ENCODE results near the gene PFKM.
"Not testable (repeated sequence)": the region's sequence is repeated elsewhere in the genome, so short reads cannot be mapped to it uniquely, and the experiment has no call there.

The PFKM gene

GRCh38 chr12:48111312-48111693, 7.9 kb upstream of the PFKM start:
- DNase-seq (ENCODE audit: low read depth in 2 of 2): not testable (repeated sequence)

GRCh38 chr12:48115957-48116356, 3.2 kb upstream of the PFKM start:
- no peak for DNase-seq (ENCODE audit: low read depth in 2 of 2)

- DNase-seq (ENCODE audit: low read depth in 2 of 2): no peak
These were observed 786 bp upstream of the PFKM start for GRCh38 chr12:48118284-48118871.

- no peak for DNase-seq (ENCODE audit: low read depth in 2 of 2)
These were observed 651 bp downstream of the PFKM start for GRCh38 chr12:48119834-48120195.

- no peak for DNase-seq (ENCODE audit: low read depth in 2 of 2)
These were observed 2.4 kb downstream of the PFKM start for GRCh38 chr12:48121522-48121921.

- DNase-seq (ENCODE audit: low read depth in 2 of 2): no peak
These were observed 3.1 kb downstream of the PFKM start for GRCh38 chr12:48122065-48122834.

GRCh38 chr12:48123169-48123568, 4.0 kb downstream of the PFKM start:
- no peak for DNase-seq (ENCODE audit: low read depth in 2 of 2)

GRCh38 chr12:48125542-48125941, 6.4 kb downstream of the PFKM start:
- not testable (repeated sequence) for DNase-seq (ENCODE audit: low read depth in 2 of 2)

GRCh38 chr12:48125985-48126384, 6.8 kb downstream of the PFKM start:
- no peak for DNase-seq (ENCODE audit: low read depth in 2 of 2)

- no peak for DNase-seq (ENCODE audit: low read depth in 2 of 2)
These were observed 7.9 kb downstream of the PFKM start for GRCh38 chr12:48126953-48127630.

- no peak for DNase-seq (ENCODE audit: low read depth in 2 of 2)
These were observed 9.6 kb downstream of the PFKM start for GRCh38 chr12:48128800-48129199.

- DNase-seq (ENCODE audit: low read depth in 2 of 2): no peak
These were observed 10.2 kb downstream of the PFKM start for GRCh38 chr12:48129376-48129775.

GRCh38 chr12:48131517-48131916, 12.4 kb downstream of the PFKM start:
- DNase-seq (ENCODE audit: low read depth in 2 of 2): no peak

- DNase-seq (ENCODE audit: low read depth in 2 of 2): no peak
These were observed 13.7 kb downstream of the PFKM start for GRCh38 chr12:48132826-48133225.

- DNase-seq (ENCODE audit: low read depth in 2 of 2): no peak
These were observed 15.9 kb downstream of the PFKM start for GRCh38 chr12:48135027-48135426.

GRCh38 chr12:48142818-48143674, 23.9 kb downstream of the PFKM start:
- DNase-seq (ENCODE audit: low read depth in 2 of 2): no peak

GRCh38 chr12:48143898-48144297, 24.7 kb downstream of the PFKM start:
- DNase-seq (ENCODE audit: low read depth in 2 of 2): no peak

- DNase-seq (ENCODE audit: low read depth in 2 of 2): no peak
These were observed 26.8 kb downstream of the PFKM start for GRCh38 chr12:48145981-48146380.

GRCh38 chr12:48151103-48151771, 32.1 kb downstream of the PFKM start:
- DNase-seq (ENCODE audit: low read depth in 2 of 2): no peak

GRCh38 chr12:48155786-48156185, 36.6 kb downstream of the PFKM start:
- DNase-seq (ENCODE audit: low read depth in 2 of 2): not testable (repeated sequence)

GRCh38 chr12:48156652-48157017, 37.5 kb downstream of the PFKM start:
- no peak for DNase-seq (ENCODE audit: low read depth in 2 of 2)

All from stimulated activated CD8-positive, alpha-beta memory T cell treated with anti-CD3 and anti-CD28 coated beads, Interleukin-15, amount 100 ng/mL, for 48 hours (primary cell).